Loucy (cell line): Measurements from ENCODE around the gene RHOJ.

Experiments used
- H2AFZ ChIP-seq: fragments of 200-600 bp; sonication (generic); 2 replicates; pipeline ENCODE4 v1.6.0; 2016; ENCODE audit warnings: antibody characterized with exemption, mild to moderate bottlenecking, low read length, moderate library complexity
- H3F3A ChIP-seq: fragments of 200-600 bp; 2 replicates; pipeline ENCODE4 v1.6.0; 2016; ENCODE audit warnings: antibody characterized with exemption, low read depth, mild to moderate bottlenecking
- H3K27me3 ChIP-seq: fragments of 200-600 bp; sonication (generic); 2 replicates; pipeline ENCODE4 v1.6.1; 2014; ENCODE audit warnings: low read length, mild to moderate bottlenecking; ENCODE audit not compliant: insufficient read depth, poor library complexity, severe bottlenecking
- H3K36me3 ChIP-seq: fragments of 200-600 bp; sonication (generic); 2 replicates; pipeline ENCODE4 v1.6.1; 2016; ENCODE audit warnings: low read length; ENCODE audit not compliant: insufficient read depth
- H3K4me1 ChIP-seq: fragments of 200-600 bp; sonication (generic); 2 replicates; pipeline ENCODE4 v1.5.1; 2014; ENCODE audit warnings: low read length, mild to moderate bottlenecking; ENCODE audit not compliant: insufficient read depth, poor library complexity, severe bottlenecking
- H3K4me2 ChIP-seq: fragments of 200-600 bp; sonication (generic); 2 replicates; pipeline ENCODE4 v1.6.0; 2014; ENCODE audit warnings: antibody characterized with exemption, low read length, low read depth, mild to moderate bottlenecking; ENCODE audit not compliant: poor library complexity, severe bottlenecking
- H3K4me3 ChIP-seq: fragments of 200-600 bp; sonication (generic); 2 replicates; pipeline ENCODE4 v1.5.1; 2014; ENCODE audit warnings: low read length, mild to moderate bottlenecking, mixed read lengths; ENCODE audit not compliant: poor library complexity, severe bottlenecking
- H3K79me2 ChIP-seq: fragments of 200-600 bp; sonication (generic); 2 replicates; pipeline ENCODE4 v1.6.1; 2014; ENCODE audit warnings: low read length; ENCODE audit not compliant: insufficient read depth
- H3K9ac ChIP-seq: fragments of 200-600 bp; sonication (generic); 2 replicates; pipeline ENCODE4 v1.6.0; 2014; ENCODE audit warnings: mild to moderate bottlenecking, low read depth, low read length, moderate library complexity; ENCODE audit not compliant: poor library complexity, severe bottlenecking
- H3K9me2 ChIP-seq: fragments of 200-600 bp; sonication (generic); replicated peaks from 2 replicates; pipeline ENCODE4 v1.6.1; 2016; ENCODE audit warnings: low read depth, low read length, mixed read lengths
- H3K9me3 ChIP-seq: fragments of 200-600 bp; sonication (generic); 2 replicates; pipeline ENCODE4 v1.6.1; 2014; ENCODE audit warnings: mild to moderate bottlenecking, antibody characterized with exemption, low read length, low read depth; ENCODE audit not compliant: insufficient read depth
- H4K20me1 ChIP-seq: fragments of 200-600 bp; sonication (generic); 2 replicates; pipeline ENCODE4 v1.6.0; 2014; ENCODE audit warnings: antibody characterized with exemption, low read length, mild to moderate bottlenecking; ENCODE audit not compliant: insufficient read depth, poor library complexity, severe bottlenecking
- CTCF ChIP-seq: fragments of 200-600 bp; sonication (generic); conservative IDR thresholded peaks from 2 replicates; pipeline ENCODE4 v1.5.1; 2014; ENCODE audit warnings: mild to moderate bottlenecking, antibody characterized with exemption, low read length
- EZH2phosphoT487 ChIP-seq: fragments of 200-600 bp; IDR thresholded peaks from 2 replicates; pipeline ENCODE4 v1.6.1; 2018; ENCODE audit warnings: antibody characterized with exemption, mild to moderate bottlenecking, moderate library complexity, borderline replicate concordance

The RHOJ gene

DNA sequence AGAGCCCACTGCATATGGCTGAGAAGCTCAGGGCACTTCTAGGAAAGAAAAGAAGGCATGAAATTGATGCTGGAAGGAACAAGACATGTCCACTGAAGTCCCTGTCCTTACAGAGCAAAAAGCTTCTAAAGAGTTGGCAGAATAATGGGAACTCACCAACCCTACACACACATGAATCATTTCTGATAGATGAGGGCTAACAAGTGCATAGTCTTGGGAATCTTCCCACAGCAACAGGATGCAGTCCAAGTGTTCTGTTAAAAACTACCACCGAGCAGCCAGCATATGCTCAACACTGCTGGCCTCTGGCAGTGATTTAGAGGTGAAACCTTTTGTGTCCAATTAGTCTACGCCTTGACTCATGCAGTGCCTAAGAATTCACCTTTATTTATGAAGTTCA, 44.8 kb downstream of the RHOJ start:
- Histone ChIP-seq H3K4me3 (no peak overlapping the region), H3K9me3 (no peaks in the 10 kb centered on the region), H3K27me3 (no peaks in the 10 kb centered on the region), H3K9ac (no peak overlapping the region), H3K9me2 (no peaks in the 10 kb centered on the region), H3K4me1 (no peaks in the 10 kb centered on the region), H3K4me2 (no peak overlapping the region), H3F3A (no peaks in the 10 kb centered on the region), H3K79me2 (no peaks in the 10 kb centered on the region), H2AFZ (no peak overlapping the region), H3K36me3 (no peaks in the 10 kb centered on the region), H4K20me1 (no peaks in the 10 kb centered on the region)
- TF ChIP-seq EZH2phosphoT487 (no peak), CTCF (no peak)

DNA sequence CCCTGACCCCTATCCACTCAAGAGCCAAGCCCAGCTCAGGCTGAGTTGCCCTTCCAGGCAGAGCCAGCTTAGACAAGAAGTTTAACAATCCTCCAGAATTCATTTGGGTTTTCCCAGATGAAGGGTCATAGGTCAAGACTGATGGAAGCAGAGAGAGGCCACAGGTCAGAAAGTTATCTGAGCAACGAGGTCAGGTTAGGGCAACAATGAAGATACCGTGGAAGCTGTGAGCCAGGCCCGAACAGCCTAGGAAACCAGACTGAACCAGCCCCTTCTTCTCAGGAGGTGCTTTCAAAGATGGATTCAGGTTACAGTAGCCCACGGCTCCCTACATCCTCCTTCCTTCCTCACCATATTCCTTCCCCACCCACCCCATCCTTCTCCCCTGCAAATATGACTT, 53.1 kb downstream of the RHOJ start:
- Histone ChIP-seq H3K9me3 (no peaks in the 10 kb centered on the region), H3K79me2 (no peaks in the 10 kb centered on the region), H3K4me2 (no peak overlapping the region), H3F3A (no peaks in the 10 kb centered on the region), H3K36me3 (no peaks in the 10 kb centered on the region), H3K9ac (no peak overlapping the region), H3K9me2 (no peaks in the 10 kb centered on the region), H3K27me3 (no peaks in the 10 kb centered on the region), H2AFZ (no peak overlapping the region), H4K20me1 (no peaks in the 10 kb centered on the region), H3K4me3 (no peak overlapping the region), H3K4me1 (no peaks in the 10 kb centered on the region)
- no peak for TF ChIP-seq EZH2phosphoT487

DNA sequence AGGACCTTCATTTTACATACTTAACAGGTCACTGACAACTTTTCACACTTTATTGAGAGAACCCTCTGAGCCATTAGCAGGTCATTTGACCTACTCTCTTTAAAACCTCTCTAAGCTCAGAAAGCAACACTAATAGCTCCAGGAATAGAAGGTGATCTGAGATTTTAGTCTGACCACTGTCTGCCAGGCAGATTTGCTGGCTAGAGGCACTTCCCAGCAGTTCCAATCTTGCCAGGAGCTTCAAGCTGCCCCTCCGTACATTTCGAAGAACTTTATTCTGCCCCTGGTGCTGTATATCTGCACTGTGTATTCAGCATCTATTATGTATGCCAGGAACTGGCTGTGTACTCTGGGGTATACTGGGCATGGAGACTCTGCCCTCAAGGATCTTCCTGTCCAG, 58.2 kb downstream of the RHOJ start:
- Histone ChIP-seq H3K4me3 (no peak overlapping the region), H3K79me2 (no peaks in the 10 kb centered on the region), H3K36me3 (no peaks in the 10 kb centered on the region), H3K9me2 (no peaks in the 10 kb centered on the region), H2AFZ (no peak overlapping the region), H3K9me3 (no peaks in the 10 kb centered on the region), H3K9ac (no peak overlapping the region), H3K4me2 (no peak overlapping the region), H3F3A (no peaks in the 10 kb centered on the region), H3K27me3 (no peaks in the 10 kb centered on the region), H3K4me1 (no peaks in the 10 kb centered on the region), H4K20me1 (no peaks in the 10 kb centered on the region)
- no peak for TF ChIP-seq CTCF
- TF ChIP-seq EZH2phosphoT487: no peak

DNA sequence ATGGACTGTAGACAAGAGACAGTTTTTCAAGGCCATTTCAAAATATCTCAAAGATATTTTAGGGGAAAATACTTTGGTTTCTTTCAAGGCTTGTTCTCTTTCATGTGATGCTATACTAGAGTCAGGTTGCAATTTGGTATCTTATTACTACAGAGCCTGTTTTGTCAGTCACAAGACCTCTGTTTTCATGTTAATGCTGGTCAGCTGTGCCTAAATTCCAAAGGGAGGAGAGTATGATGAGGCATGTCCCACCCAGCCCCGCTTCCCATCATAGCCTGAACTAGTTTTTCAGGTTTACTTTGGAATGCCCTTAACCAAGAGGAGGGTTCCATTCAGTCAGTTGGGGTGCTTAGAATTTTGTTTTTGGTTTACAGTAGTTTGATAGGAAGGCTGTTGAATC, 61.9 kb downstream of the RHOJ start:
- Histone ChIP-seq H3K4me2 (no peak overlapping the region), H3K36me3 (no peaks in the 10 kb centered on the region), H3K4me3 (no peak overlapping the region), H3K4me1 (no peaks in the 10 kb centered on the region), H2AFZ (no peak overlapping the region), H3K79me2 (no peaks in the 10 kb centered on the region), H3K27me3 (no peaks in the 10 kb centered on the region), H4K20me1 (no peaks in the 10 kb centered on the region), H3K9me3 (no peaks in the 10 kb centered on the region), H3F3A (no peaks in the 10 kb centered on the region), H3K9ac (no peak overlapping the region), H3K9me2 (no peaks in the 10 kb centered on the region)
- TF ChIP-seq CTCF (no peak), EZH2phosphoT487 (no peak)
